Neutrophil (primary cell): Measurements from ENCODE around the gene FXR2.

Experiments used
- H3K27ac ChIP-seq: fragments of 200-600 bp; sonication (generic); 2 replicates; pipeline ENCODE4 v1.5.1; 2016; ENCODE audit warnings: mild to moderate bottlenecking, moderate library complexity
- H3K27me3 ChIP-seq: fragments of 200-600 bp; sonication (generic); 2 replicates; pipeline ENCODE4 v1.6.0; 2016; ENCODE audit warnings: mild to moderate bottlenecking
- H3K36me3 ChIP-seq: fragments of 200-600 bp; sonication (generic); 2 replicates; pipeline ENCODE4 v1.5.1; 2017
- H3K4me1 ChIP-seq, 2 experiments: fragments of 200-600 bp in 1 of 2; sonication (generic) in 1 of 2; 1 replicate in 1 of 2; 2 replicates in 1 of 2; pipeline versions ENCODE4 v1.5.1 to v1.6.1; 2013 to 2016; ENCODE audit warnings: low read depth in 1 of 2, low read length in 1 of 2, mild to moderate bottlenecking in 1 of 2, moderate library complexity in 1 of 2; ENCODE audit not compliant: control insufficient read depth in 1 of 2, insufficient read depth in 1 of 2
- H3K4me3 ChIP-seq, 2 experiments: fragments of 200-600 bp in 1 of 2; sonication (generic) in 1 of 2; 1 replicate in 1 of 2; 2 replicates in 1 of 2; pipeline ENCODE4 v1.5.1; 2013 to 2016; ENCODE audit warnings: low read depth in 1 of 2, low read length in 1 of 2, mild to moderate bottlenecking in 1 of 2, moderate library complexity in 1 of 2
- H3K9me3 ChIP-seq: fragments of 200-600 bp; sonication (generic); 2 replicates; pipeline ENCODE4 v1.5.1; 2016
- TF ChIP-seq, protein P1 (sequence below): fragments of 200-600 bp; sonication (generic); IDR thresholded peaks from 2 replicates; pipeline ENCODE4 v1.5.1; 2016; ENCODE audit warnings: antibody characterized with exemption

The FXR2 gene

DNA sequence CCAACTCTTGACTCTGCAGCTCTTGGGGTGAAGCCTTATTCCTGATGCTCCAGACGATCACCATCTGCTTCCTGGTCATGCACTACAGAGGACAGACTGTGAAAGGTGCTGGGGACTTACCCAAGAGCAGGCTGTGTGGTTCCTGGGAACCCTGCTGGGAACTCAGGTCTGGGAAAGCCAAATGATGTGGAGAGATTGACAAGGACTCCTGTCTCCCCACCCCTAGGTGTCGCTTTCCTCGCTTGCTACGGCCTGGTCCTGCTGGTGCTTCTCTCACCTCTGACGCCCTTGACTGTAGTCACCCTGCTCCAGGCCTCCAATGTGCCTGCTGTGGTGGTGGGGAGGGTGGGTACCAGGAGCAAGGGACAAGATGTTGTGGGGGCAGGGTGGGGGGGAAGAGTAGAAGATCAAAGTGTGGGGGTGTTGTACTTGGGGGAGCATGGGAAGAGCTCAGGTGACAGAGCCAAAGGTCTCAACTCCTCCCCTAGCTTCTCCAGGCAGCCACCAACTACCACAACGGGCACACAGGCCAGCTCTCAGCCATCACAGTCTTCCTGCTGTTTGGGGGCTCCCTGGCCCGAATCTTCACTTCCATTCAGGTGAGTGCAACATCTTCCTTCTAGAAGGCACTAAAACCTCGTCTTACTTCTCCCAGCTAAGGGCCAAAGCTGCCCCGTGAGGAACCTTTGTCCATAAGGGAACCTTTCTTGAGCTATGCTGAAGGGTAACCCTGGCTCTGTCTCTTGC is 27.9 kb downstream of the FXR2 start:
- Histone ChIP-seq H3K4me1 (peaks cover 34 to 42% of the 10 kb centered on the region in 2 experiments), H3K27ac (no peak overlapping the region), H3K9me3 (no peaks in the 10 kb centered on the region), H3K27me3 (no peaks in the 10 kb centered on the region), H3K36me3 (peaks cover 40% of the 10 kb centered on the region), H3K4me3 (no peak overlapping the region)
- TF ChIP-seq, protein P1, sequence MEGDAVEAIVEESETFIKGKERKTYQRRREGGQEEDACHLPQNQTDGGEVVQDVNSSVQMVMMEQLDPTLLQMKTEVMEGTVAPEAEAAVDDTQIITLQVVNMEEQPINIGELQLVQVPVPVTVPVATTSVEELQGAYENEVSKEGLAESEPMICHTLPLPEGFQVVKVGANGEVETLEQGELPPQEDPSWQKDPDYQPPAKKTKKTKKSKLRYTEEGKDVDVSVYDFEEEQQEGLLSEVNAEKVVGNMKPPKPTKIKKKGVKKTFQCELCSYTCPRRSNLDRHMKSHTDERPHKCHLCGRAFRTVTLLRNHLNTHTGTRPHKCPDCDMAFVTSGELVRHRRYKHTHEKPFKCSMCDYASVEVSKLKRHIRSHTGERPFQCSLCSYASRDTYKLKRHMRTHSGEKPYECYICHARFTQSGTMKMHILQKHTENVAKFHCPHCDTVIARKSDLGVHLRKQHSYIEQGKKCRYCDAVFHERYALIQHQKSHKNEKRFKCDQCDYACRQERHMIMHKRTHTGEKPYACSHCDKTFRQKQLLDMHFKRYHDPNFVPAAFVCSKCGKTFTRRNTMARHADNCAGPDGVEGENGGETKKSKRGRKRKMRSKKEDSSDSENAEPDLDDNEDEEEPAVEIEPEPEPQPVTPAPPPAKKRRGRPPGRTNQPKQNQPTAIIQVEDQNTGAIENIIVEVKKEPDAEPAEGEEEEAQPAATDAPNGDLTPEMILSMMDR, result no peak

DNA sequence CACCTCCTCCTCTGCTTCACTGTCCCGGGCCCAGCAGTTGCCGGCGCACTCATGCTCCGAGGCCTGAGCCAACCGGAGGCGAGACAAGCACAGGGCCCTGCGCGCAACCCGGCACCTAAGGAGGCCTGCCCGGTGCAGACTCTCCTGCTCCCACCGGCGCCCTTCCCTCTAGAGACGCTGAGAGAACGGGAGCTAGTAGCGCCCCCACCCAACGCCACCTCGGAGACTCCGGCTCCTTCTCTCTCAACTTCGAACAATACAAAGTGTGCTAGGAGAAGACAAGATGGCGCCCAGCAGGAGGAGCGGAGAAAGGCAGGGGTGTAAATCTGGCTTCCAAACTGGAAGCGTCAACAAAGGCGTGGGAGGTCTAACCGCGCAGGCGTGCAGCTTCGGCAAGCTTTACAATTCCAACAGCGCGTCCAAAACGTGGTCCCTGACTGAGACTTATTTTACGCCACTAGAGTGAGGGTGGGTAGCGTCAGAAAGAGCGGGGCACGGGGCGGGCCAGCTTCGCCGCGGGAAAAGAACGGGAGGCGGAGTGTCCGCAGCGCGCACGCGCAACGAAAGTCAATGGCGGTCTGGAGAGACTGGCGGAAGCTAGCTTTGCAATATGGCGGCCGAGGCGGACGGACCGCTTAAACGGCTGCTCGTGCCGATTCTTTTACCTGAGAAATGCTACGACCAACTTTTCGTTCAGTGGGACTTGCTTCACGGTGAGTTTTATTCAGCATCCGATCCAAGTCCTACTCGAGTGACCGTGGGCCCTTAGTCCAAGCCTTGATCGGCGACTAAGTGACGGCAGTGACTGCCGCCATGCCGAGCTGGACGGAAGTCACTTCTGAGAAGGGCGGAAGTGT is 31.2 kb downstream of the FXR2 start, which contains the start of gene MPDU1:
Gene MPDU1 (plus strand): TSS at position 600 of the 857 bp plus-strand sequence. CDS start 11 bp downstream, at position 611.
- Histone ChIP-seq H3K36me3 (peaks cover 23% of the 10 kb centered on the region), H3K4me3 (peak within 1 kb of the TSS; percentile 72 to 95), H3K27me3 (no peaks in the 10 kb centered on the region), H3K27ac (peak within 1 kb of the TSS; percentile 92), H3K4me1 (peaks cover 59 to 71% of the 10 kb centered on the region in 2 experiments), H3K9me3 (no peaks in the 10 kb centered on the region)
- TF ChIP-seq, protein P1, result no peak

- Histone ChIP-seq H3K9me3 (peaks cover under 1% of the 10 kb centered on the region), H3K4me1 (peaks cover 59 to 63% of the 10 kb centered on the region in 2 experiments), H3K4me3 (peak overlapping the region; percentile 72 to 95), H3K36me3 (peaks cover 24% of the 10 kb centered on the region), H3K27ac (peak overlapping the region; percentile 92), H3K27me3 (no peaks in the 10 kb centered on the region)
- TF ChIP-seq, protein P1, result no peak
Observed at GRCh38 chr17:7582396-7583252, 32.1 kb downstream of the FXR2 start.

GRCh38 chr17:7580604-7581575 is 33.8 kb downstream of the FXR2 start:
- peak overlapping the region; percentile 92 for H3K27ac ChIP-seq
- peaks cover 3% of the 10 kb centered on the region for H3K9me3 ChIP-seq
- peaks cover 32% of the 10 kb centered on the region for H3K36me3 ChIP-seq
- TF ChIP-seq, protein P1, result no peak
- peaks cover 59 to 65% of the 10 kb centered on the region in 2 experiments for H3K4me1 ChIP-seq
- peak overlapping the region; percentile 34 to 54 for H3K4me3 ChIP-seq
- no peaks in the 10 kb centered on the region for H3K27me3 ChIP-seq
